GM12878 (cell line): ENCODE data around the gene UBE3B. TPM values are rescaled to one million over a fixed set of nuclear protein-coding genes. Genes with fewer than 3 reads are reported as not detected.
A peak's percentile ranks its signal among the peaks of the same experiment; 100 is the strongest.

ENCODE experiments used
- CBX3 ChIP-seq: fragments of 200-600 bp; sonication (generic); IDR thresholded peaks from 2 replicates; pipeline ENCODE4 v1.6.1; 2016; ENCODE audit warnings: low read depth, borderline replicate concordance
- DPF2 ChIP-seq: fragments of 450-650 bp; IDR thresholded peaks from 2 replicates; pipeline ENCODE4 v1.6.1; 2017; ENCODE audit warnings: mild to moderate bottlenecking
- EGR1 ChIP-seq, 2 experiments: IDR thresholded peaks; 1 replicate in 1 of 2; 2 replicates in 1 of 2; pipeline ENCODE4 v1.6.1; 2011 to 2012; ENCODE audit warnings: low read depth in 2 of 2, low read length in 2 of 2, borderline replicate concordance in 1 of 2, mild to moderate bottlenecking in 1 of 2, moderate library complexity in 1 of 2
- ETV6 ChIP-seq, 2 experiments: fragments of 450-650 bp in 1 of 2; IDR thresholded peaks in 1 of 2; conservative IDR thresholded peaks in 1 of 2; 2 replicates each; pipeline ENCODE4 v1.6.1; 2014; ENCODE audit warnings: antibody characterized with exemption in 1 of 2, borderline replicate concordance in 1 of 2, low read depth in 1 of 2, mild to moderate bottlenecking in 1 of 2, moderate library complexity in 1 of 2
- NFIC ChIP-seq: IDR thresholded peaks from 2 replicates; pipeline ENCODE4 v1.6.1; 2012; ENCODE audit warnings: low read depth, mild to moderate bottlenecking, inconsistent platforms, low read length, moderate library complexity
- NFYB ChIP-seq: IDR thresholded peaks from 2 replicates; pipeline ENCODE4 v1.6.1; 2011; ENCODE audit warnings: low read depth, mild to moderate bottlenecking, low read length, improper control_type of control experiment, moderate library complexity; ENCODE audit not compliant: insufficient read depth
- RELA ChIP-seq: fragments of 450-650 bp; IDR thresholded peaks from 2 replicates; pipeline ENCODE4 v1.8.0; 2014; ENCODE audit warnings: borderline replicate concordance; ENCODE audit not compliant: partially characterized antibody
- SRF ChIP-seq, 2 experiments: IDR thresholded peaks; 2 replicates each; pipeline ENCODE4 v1.6.1; 2011; ENCODE audit warnings: low read depth in 2 of 2, low read length in 2 of 2, mild to moderate bottlenecking in 1 of 2, moderate library complexity in 1 of 2
- STAT3 ChIP-seq: IDR thresholded peaks from 2 replicates; pipeline ENCODE4 v1.6.1; 2011; ENCODE audit warnings: low read depth, low read length, improper control_type of control experiment
- TARDBP ChIP-seq: IDR thresholded peaks from 2 replicates; pipeline ENCODE4 v1.6.1; 2016; ENCODE audit warnings: borderline replicate concordance
- ZNF207 ChIP-seq: fragments of 450-650 bp; IDR thresholded peaks from 2 replicates; pipeline ENCODE4 v1.6.1; 2014; ENCODE audit warnings: antibody characterized with exemption, mild to moderate bottlenecking, borderline replicate concordance
- polyA plus RNA-seq, 11 experiments: library from polyadenylated mRNA; depleted of rRNA in 4 of 11; unstranded in 6 of 11; stranded (reverse) in 5 of 11; fragments of >200 nt; fragmentation: Nextera tagmentation in 4 of 11; fragmentation: Illumina TruSeq in 1 of 11; extraction: Ambion mirVana in 4 of 11; extraction: Trizol in 1 of 11; gene quantifications; 1 replicate in 1 of 11; 2 replicates in 10 of 11; pipeline versions ENCODE4 v1.2.1 to v1.2.3, GENCODE V29; 2011 to 2016; ENCODE audit warnings: inconsistent platforms in 2 of 11, missing spikeins in 2 of 11, low read depth in 1 of 11
- total RNA-seq, 4 experiments: library from RNA; depleted of rRNA in 3 of 4; stranded (reverse); fragments of >200 nt in 3 of 4; fragmentation: Illumina TruSeq in 1 of 4; extraction: Trizol in 1 of 4; gene quantifications; 2 replicates each; pipeline versions ENCODE4 v1.2.1 to v1.2.3, GENCODE V29; 2013 to 2021
- TF ChIP-seq, protein P1 (sequence below): fragments of 450-650 bp; conservative IDR thresholded peaks from 2 replicates; pipeline ENCODE4 v1.6.1; 2017; ENCODE audit warnings: mild to moderate bottlenecking, moderate library complexity
- TF ChIP-seq, protein P2 (sequence below): IDR thresholded peaks from 2 replicates; pipeline ENCODE4 v1.6.1; 2011; ENCODE audit warnings: low read depth, low read length, improper control_type of control experiment, borderline replicate concordance
- TF ChIP-seq, protein P3 (sequence below): fragments of 450-650 bp; IDR thresholded peaks from 2 replicates; pipeline ENCODE4 v1.6.1; 2017; ENCODE audit warnings: mild to moderate bottlenecking, moderate library complexity
- TF ChIP-seq, protein P4 (sequence below): fragments of 450-650 bp; IDR thresholded peaks from 2 replicates; pipeline ENCODE4 v1.6.1; 2017; ENCODE audit warnings: antibody characterized with exemption, mild to moderate bottlenecking, moderate library complexity

Gene UBE3B
- total and polyA plus RNA-seq, 10 of the 15 experiments (the other 5 are each of a cell fraction or from before 2014, with no cell fraction given): 7.4 to 25.3 (median 17.1) TPM

DNA sequence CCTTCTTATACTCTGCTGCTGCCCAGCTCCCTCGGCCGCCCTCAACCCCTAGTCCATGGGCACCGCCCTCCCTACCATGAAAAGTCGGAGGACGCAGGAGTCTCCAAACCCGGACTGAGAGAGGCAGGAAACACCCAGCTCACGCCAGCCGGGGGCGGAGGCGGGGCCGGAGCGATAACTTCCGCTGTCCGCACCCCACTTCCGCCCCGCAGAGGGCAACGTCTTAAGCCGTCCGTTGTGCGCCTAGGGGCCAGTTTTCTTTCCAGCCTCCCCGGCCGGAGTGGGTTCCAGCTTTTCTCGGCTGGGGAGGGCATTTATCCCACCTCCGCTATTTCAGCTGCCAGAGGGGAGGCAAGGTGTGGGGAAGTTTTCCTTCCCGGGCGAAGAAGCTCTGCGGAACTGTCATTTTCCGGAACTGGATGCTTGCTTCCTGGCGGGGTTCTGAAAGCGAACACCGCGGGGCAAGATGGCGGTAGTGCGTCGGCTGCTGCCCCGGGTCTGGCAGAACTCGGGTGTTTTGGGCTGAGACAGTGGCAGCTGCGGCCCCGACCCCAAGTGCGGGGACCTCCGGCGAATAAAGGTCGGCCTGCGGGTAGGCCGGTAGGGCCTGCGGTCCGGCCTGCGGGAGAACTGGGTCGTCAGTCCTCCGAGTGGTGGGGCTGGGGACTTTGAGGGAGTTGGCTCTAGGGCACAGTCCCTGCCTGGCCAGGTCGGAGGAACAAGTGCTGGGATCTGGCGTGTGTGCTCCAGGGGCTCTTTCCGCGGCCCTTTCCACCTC lies at the start of gene UBE3B, which contains the start of gene KCTD10 (continued):
- TF ChIP-seq, protein P1, sequence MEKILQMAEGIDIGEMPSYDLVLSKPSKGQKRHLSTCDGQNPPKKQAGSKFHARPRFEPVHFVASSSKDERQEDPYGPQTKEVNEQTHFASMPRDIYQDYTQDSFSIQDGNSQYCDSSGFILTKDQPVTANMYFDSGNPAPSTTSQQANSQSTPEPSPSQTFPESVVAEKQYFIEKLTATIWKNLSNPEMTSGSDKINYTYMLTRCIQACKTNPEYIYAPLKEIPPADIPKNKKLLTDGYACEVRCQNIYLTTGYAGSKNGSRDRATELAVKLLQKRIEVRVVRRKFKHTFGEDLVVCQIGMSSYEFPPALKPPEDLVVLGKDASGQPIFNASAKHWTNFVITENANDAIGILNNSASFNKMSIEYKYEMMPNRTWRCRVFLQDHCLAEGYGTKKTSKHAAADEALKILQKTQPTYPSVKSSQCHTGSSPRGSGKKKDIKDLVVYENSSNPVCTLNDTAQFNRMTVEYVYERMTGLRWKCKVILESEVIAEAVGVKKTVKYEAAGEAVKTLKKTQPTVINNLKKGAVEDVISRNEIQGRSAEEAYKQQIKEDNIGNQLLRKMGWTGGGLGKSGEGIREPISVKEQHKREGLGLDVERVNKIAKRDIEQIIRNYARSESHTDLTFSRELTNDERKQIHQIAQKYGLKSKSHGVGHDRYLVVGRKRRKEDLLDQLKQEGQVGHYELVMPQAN: peak; percentile 77; the same call in 1 of the 2 replicates
- peak; percentile 32; the same call in 1 of the 2 replicates for TF ChIP-seq NFIC
- TF ChIP-seq ETV6 (conservative IDR thresholded peaks at IDR 0.05 in 1 of 2, IDR thresholded peaks at IDR 0.05 in 1 of 2; ENCODE audit: borderline replicate concordance in 1 of 2, low read depth in 1 of 2): peak in 1 of 2 experiments; percentile 22; a peak in 1 of 4 replicates
- peak; percentile 81 for TF ChIP-seq TARDBP
- TF ChIP-seq, protein P2, sequence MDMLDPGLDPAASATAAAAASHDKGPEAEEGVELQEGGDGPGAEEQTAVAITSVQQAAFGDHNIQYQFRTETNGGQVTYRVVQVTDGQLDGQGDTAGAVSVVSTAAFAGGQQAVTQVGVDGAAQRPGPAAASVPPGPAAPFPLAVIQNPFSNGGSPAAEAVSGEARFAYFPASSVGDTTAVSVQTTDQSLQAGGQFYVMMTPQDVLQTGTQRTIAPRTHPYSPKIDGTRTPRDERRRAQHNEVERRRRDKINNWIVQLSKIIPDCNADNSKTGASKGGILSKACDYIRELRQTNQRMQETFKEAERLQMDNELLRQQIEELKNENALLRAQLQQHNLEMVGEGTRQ: no peak
- TF ChIP-seq, protein P3, sequence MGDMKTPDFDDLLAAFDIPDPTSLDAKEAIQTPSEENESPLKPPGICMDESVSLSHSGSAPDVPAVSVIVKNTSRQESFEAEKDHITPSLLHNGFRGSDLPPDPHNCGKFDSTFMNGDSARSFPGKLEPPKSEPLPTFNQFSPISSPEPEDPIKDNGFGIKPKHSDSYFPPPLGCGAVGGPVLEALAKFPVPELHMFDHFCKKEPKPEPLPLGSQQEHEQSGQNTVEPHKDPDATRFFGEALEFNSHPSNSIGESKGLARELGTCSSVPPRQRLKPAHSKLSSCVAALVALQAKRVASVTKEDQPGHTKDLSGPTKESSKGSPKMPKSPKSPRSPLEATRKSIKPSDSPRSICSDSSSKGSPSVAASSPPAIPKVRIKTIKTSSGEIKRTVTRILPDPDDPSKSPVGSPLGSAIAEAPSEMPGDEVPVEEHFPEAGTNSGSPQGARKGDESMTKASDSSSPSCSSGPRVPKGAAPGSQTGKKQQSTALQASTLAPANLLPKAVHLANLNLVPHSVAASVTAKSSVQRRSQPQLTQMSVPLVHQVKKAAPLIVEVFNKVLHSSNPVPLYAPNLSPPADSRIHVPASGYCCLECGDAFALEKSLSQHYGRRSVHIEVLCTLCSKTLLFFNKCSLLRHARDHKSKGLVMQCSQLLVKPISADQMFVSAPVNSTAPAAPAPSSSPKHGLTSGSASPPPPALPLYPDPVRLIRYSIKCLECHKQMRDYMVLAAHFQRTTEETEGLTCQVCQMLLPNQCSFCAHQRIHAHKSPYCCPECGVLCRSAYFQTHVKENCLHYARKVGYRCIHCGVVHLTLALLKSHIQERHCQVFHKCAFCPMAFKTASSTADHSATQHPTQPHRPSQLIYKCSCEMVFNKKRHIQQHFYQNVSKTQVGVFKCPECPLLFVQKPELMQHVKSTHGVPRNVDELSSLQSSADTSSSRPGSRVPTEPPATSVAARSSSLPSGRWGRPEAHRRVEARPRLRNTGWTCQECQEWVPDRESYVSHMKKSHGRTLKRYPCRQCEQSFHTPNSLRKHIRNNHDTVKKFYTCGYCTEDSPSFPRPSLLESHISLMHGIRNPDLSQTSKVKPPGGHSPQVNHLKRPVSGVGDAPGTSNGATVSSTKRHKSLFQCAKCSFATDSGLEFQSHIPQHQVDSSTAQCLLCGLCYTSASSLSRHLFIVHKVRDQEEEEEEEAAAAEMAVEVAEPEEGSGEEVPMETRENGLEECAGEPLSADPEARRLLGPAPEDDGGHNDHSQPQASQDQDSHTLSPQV: no peak
- TF ChIP-seq ZNF207: peak; percentile 99
- TF ChIP-seq, protein P4, sequence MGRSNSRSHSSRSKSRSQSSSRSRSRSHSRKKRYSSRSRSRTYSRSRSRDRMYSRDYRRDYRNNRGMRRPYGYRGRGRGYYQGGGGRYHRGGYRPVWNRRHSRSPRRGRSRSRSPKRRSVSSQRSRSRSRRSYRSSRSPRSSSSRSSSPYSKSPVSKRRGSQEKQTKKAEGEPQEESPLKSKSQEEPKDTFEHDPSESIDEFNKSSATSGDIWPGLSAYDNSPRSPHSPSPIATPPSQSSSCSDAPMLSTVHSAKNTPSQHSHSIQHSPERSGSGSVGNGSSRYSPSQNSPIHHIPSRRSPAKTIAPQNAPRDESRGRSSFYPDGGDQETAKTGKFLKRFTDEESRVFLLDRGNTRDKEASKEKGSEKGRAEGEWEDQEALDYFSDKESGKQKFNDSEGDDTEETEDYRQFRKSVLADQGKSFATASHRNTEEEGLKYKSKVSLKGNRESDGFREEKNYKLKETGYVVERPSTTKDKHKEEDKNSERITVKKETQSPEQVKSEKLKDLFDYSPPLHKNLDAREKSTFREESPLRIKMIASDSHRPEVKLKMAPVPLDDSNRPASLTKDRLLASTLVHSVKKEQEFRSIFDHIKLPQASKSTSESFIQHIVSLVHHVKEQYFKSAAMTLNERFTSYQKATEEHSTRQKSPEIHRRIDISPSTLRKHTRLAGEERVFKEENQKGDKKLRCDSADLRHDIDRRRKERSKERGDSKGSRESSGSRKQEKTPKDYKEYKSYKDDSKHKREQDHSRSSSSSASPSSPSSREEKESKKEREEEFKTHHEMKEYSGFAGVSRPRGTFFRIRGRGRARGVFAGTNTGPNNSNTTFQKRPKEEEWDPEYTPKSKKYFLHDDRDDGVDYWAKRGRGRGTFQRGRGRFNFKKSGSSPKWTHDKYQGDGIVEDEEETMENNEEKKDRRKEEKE: no peak
- TF ChIP-seq STAT3: 0 out of 2 replicates have a peak, but pooled peaks have one; percentile 23
- peak; percentile 26 to 32; a peak in 2 of 4 replicates for TF ChIP-seq SRF (IDR thresholded peaks at IDR 0.05; ENCODE audit: low read depth in 2 of 2, low read length in 2 of 2)
- peak; percentile 32; the same call in 1 of the 2 replicates for TF ChIP-seq DPF2
- TF ChIP-seq NFYB: no peak
- TF ChIP-seq CBX3: no peak
- TF ChIP-seq RELA: peak; percentile 31
- TF ChIP-seq EGR1 (IDR thresholded peaks at IDR 0.05; ENCODE audit: borderline replicate concordance in 1 of 2, low read depth in 2 of 2, low read length in 2 of 2): peak in 1 of 2 experiments; percentile 86; a peak in 2 of 3 replicates
